SW480 (cell line): Measurements from ENCODE around the gene KRTAP23-1.

Experiments
- DNase-seq: peaks from one replicate; pipeline ENCODE4 v3.0.0-alpha.2; 2016; ENCODE audit warnings: low spot score

Gene KRTAP23-1

GRCh38 chr21:30306884-30307283 is 41.5 kb downstream of the KRTAP23-1 start:
- DNase-seq = no peak

GRCh38 chr21:30305136-30305535 is 43.3 kb downstream of the KRTAP23-1 start:
- DNase-seq = no peak
